Measurements from ENCODE around the gene A1BG. TPM values are rescaled to one million over a fixed set of nuclear protein-coding genes. Genes with fewer than 3 reads are reported as not detected.

The A1BG gene
- total RNA-seq, 1 experiment from 2014 or later = 47.4 TPM

DNA sequence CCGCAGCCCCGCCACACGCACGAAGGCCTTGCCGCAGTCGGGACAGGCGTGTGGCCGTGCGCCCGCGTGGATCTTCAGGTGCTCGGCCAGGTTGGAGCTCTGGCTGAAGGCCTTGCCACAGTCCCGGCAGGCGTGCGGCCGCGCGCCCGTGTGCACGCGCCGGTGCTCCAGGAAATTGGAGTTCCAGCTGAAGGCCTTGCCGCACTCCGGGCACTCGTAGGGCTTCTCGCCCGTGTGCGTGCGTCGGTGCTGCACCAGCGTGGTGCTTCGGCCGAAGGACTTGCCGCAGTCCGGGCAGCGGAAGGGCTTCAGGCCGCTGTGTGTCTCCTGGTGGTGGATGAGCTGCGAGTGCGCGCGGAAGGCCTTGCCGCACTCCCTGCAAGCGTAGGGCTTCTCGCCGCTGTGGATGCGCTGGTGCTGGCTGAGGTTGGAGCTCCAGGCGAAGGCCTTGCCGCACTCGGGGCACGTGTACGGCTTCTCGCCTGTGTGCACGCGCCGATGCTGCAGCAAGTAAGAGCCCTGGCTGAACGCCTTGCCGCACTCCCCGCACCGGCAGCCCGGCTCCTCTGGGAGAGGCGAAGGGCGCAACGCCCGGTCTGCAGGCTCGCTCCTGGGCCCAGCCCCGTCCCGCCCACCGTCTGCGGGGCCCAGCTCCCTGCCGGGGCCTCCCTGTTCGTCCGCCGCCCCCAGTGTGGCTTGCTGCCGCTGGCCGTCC is 3.6 kb upstream of the A1BG start:
- TF ChIP-seq TCF7L2 (IDR thresholded peaks at IDR 0.05; ENCODE audit: low read depth, low read length) (no peak), POLR2AphosphoS5 (IDR thresholded peaks at IDR 0.05; ENCODE audit: low read depth, low read length) (no peak), SIN3A (IDR thresholded peaks at IDR 0.05; ENCODE audit: borderline replicate concordance, insufficient read depth, low read depth, low read length) (no peak), CTCF (IDR thresholded peaks at IDR 0.05) (no peak)
- TF ChIP-seq, protein P1, sequence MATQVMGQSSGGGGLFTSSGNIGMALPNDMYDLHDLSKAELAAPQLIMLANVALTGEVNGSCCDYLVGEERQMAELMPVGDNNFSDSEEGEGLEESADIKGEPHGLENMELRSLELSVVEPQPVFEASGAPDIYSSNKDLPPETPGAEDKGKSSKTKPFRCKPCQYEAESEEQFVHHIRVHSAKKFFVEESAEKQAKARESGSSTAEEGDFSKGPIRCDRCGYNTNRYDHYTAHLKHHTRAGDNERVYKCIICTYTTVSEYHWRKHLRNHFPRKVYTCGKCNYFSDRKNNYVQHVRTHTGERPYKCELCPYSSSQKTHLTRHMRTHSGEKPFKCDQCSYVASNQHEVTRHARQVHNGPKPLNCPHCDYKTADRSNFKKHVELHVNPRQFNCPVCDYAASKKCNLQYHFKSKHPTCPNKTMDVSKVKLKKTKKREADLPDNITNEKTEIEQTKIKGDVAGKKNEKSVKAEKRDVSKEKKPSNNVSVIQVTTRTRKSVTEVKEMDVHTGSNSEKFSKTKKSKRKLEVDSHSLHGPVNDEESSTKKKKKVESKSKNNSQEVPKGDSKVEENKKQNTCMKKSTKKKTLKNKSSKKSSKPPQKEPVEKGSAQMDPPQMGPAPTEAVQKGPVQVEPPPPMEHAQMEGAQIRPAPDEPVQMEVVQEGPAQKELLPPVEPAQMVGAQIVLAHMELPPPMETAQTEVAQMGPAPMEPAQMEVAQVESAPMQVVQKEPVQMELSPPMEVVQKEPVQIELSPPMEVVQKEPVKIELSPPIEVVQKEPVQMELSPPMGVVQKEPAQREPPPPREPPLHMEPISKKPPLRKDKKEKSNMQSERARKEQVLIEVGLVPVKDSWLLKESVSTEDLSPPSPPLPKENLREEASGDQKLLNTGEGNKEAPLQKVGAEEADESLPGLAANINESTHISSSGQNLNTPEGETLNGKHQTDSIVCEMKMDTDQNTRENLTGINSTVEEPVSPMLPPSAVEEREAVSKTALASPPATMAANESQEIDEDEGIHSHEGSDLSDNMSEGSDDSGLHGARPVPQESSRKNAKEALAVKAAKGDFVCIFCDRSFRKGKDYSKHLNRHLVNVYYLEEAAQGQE (IDR thresholded peaks at IDR 0.05; ENCODE audit: insufficient read depth in 1 of 2, low read depth in 2 of 2, low read length in 1 of 2) = no peak
- Histone ChIP-seq H3K36me3 (ENCODE audit: control insufficient read depth, insufficient read depth, low read length) (no peaks in the 10 kb centered on the region), H3K9me3 (ENCODE audit: control insufficient read depth, insufficient read depth, low read depth, low read length) (no peaks in the 10 kb centered on the region), H3K4me1 (ENCODE audit: control insufficient read depth, insufficient read depth, low read length) (peaks cover 6% of the 10 kb centered on the region; the same call in 1 of the 2 replicates), H3K4me3 (ENCODE audit: low read depth in 2 of 2, low read length in 2 of 2) (no peak overlapping the region), H3K27me3 (ENCODE audit: control insufficient read depth, insufficient read depth, low read length) (no peaks in the 10 kb centered on the region), H3K27ac (ENCODE audit: low read length) (no peak overlapping the region)
- intact Hi-C loops (cut with micrococcal nuclease; ENCODE audit: unreplicated experiment) (no loop called here), in situ Hi-C loops (cut with HindIII; ENCODE audit: low pct_unique_long_range_greater_than_20kb, low sequenced_read_pairs) (no loop called here)
- ChIA-PET CTCF (no interaction called here), POLR2A (no interaction called here)
- DNase-seq (ENCODE audit: low read depth, low spot score) (no peak), ATAC-seq (no peak)
- BruUV-seq (replicated peaks) = no TSS peak

GRCh38 chr19:58355908-58356765 is 2.8 kb upstream of the A1BG start:
- Histone ChIP-seq H3K4me1 (ENCODE audit: control insufficient read depth, insufficient read depth, low read length) (no peaks in the 10 kb centered on the region), H3K27ac (ENCODE audit: low read length) (no peak overlapping the region), H3K27me3 (ENCODE audit: control insufficient read depth, insufficient read depth, low read length) (no peaks in the 10 kb centered on the region), H3K4me3 (ENCODE audit: low read depth in 2 of 2, low read length in 2 of 2) (no peak overlapping the region), H3K9me3 (ENCODE audit: control insufficient read depth, insufficient read depth, low read depth, low read length) (no peaks in the 10 kb centered on the region), H3K36me3 (ENCODE audit: control insufficient read depth, insufficient read depth, low read length) (no peaks in the 10 kb centered on the region)
- TF ChIP-seq POLR2AphosphoS5 (IDR thresholded peaks at IDR 0.05; ENCODE audit: low read depth, low read length) (no peak), CTCF (IDR thresholded peaks at IDR 0.05) (no peak), TCF7L2 (IDR thresholded peaks at IDR 0.05; ENCODE audit: low read depth, low read length) (no peak), SIN3A (IDR thresholded peaks at IDR 0.05; ENCODE audit: borderline replicate concordance, insufficient read depth, low read depth, low read length) (no peak)
- TF ChIP-seq, protein P1 (IDR thresholded peaks at IDR 0.05; ENCODE audit: insufficient read depth in 1 of 2, low read depth in 2 of 2, low read length in 1 of 2) = no peak
- ChIA-PET POLR2A (no interaction called here), CTCF (no interaction called here)
- intact Hi-C loops (cut with micrococcal nuclease; ENCODE audit: unreplicated experiment) (no loop called here), in situ Hi-C loops (cut with HindIII; ENCODE audit: low pct_unique_long_range_greater_than_20kb, low sequenced_read_pairs) (no loop called here)
- no peak for DNase-seq (ENCODE audit: low read depth, low spot score)
- ATAC-seq = no peak
- BruUV-seq (replicated peaks) = no TSS peak

Data from Panc1 (cell line).